ENCODE results near the gene ACOXL. TPM values are rescaled to one million over a fixed set of nuclear protein-coding genes. Genes with fewer than 3 reads are reported as not detected.

ACOXL gene
- total and polyA plus RNA-seq, 2 of the 8 experiments (the other 6 are each of a cell fraction or from before 2014, with no cell fraction given) = 11.4 to 20.6 TPM

DNA sequence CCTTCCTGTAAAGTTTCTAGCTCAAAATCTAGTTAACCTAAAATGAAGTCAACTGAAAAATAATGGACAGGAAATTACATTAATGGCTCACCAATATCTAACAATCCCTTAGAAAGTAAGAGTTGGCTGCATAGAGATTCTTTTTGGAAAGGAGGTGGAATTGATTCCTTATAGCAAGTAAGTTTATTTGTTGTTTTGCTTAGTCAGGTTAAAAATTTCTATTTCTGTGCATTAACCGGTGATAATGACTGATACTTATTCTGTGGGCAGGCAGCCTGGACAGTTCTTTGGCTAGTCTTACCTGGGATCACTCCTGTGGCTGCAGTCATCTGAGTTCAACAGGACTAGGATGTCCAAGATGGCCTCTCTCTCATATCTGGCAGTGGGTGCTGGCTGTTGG lies 381.5 kb downstream of the ACOXL start:
- H3K56ac ChIP-seq (replicated peaks; ENCODE audit: insufficient read length, low read depth, low read length) = no peak overlapping the region
- peaks cover 0 to 10% (median 7%) of the 10 kb centered on the region in 4 experiments; a peak in 4 of 7 replicates for H3K4me1 ChIP-seq (replicated peaks in 1 of 4; ENCODE audit: control insufficient read depth in 3 of 4, insufficient read depth in 4 of 4, low read length in 3 of 4)
- no peak overlapping the region for H2BK120ac ChIP-seq (replicated peaks; ENCODE audit: low read depth, low read length)
- no peak overlapping the region for H4K5ac ChIP-seq (ENCODE audit: insufficient read length, low read depth, low read length)
- H2BK20ac ChIP-seq (ENCODE audit: low read length) = no peak overlapping the region
- no peak overlapping the region for H2BK15ac ChIP-seq (ENCODE audit: low read length)
- H3K4ac ChIP-seq (replicated peaks; ENCODE audit: insufficient read length, low read depth, low read length) = no peak overlapping the region
- H4K8ac ChIP-seq (ENCODE audit: extremely low read depth, insufficient read depth, low read length) = no peak overlapping the region; the same call in 1 of the 2 replicates
- no peaks in the 10 kb centered on the region for H3K79me2 ChIP-seq (ENCODE audit: control insufficient read depth in 1 of 2, insufficient read depth in 2 of 2, low read length in 2 of 2)
- no peaks in the 10 kb centered on the region for H4K20me1 ChIP-seq (replicated peaks in 1 of 2; ENCODE audit: control insufficient read depth in 1 of 2, insufficient read depth in 2 of 2, low read length in 2 of 2)
- no peak for TF ChIP-seq MAX (IDR thresholded peaks at IDR 0.05)
- TF ChIP-seq YY1 (IDR thresholded peaks at IDR 0.05; ENCODE audit: low read depth, low read length) = no peak
- no peak for TF ChIP-seq POU5F1 (IDR thresholded peaks at IDR 0.05; ENCODE audit: low read depth, low read length)
- no peak for TF ChIP-seq CBX5 (IDR thresholded peaks at IDR 0.05; ENCODE audit: low read depth, low read length)
- TF ChIP-seq CEBPB (IDR thresholded peaks at IDR 0.05; ENCODE audit: low read depth, low read length) = no peak
- no peak for TF ChIP-seq NRF1 (IDR thresholded peaks at IDR 0.05; ENCODE audit: low read depth, low read length)
- no peak for TF ChIP-seq KDM4A (IDR thresholded peaks at IDR 0.05; ENCODE audit: low read depth, low read length, severe bottlenecking)
- H3K23me2 ChIP-seq (ENCODE audit: low read depth, low read length) = peaks cover 13% of the 10 kb centered on the region
- no peaks in the 10 kb centered on the region for H3K79me1 ChIP-seq (ENCODE audit: low read depth, low read length)
- no peaks in the 10 kb centered on the region for H3K36me3 ChIP-seq (ENCODE audit: control insufficient read depth in 2 of 4, insufficient read depth in 4 of 4, low read length in 3 of 4)
- no peak overlapping the region for H4K91ac ChIP-seq (replicated peaks; ENCODE audit: insufficient read length, low read length)
- ChIA-PET POLR2A (ENCODE audit: partially characterized antibody) (no interaction called here), CTCF (ENCODE audit: partially characterized antibody) (interaction anchor here (1.0 kb wide), 1 partner anchor 578 kb away, joined by 4 read pairs; no protein-coding TSS in a partner anchor)
- no peak overlapping the region for H2AK5ac ChIP-seq (ENCODE audit: low read depth, low read length)
- no peak overlapping the region for H3K27ac ChIP-seq (ENCODE audit: low read depth, low read length)
- H2AFZ ChIP-seq (ENCODE audit: low read length) = no peak overlapping the region
- no peaks in the 10 kb centered on the region for H3K9me3 ChIP-seq (ENCODE audit: insufficient read depth in 2 of 2, low read depth in 1 of 2, low read length in 1 of 2)
- H3K23ac ChIP-seq (ENCODE audit: insufficient read length) = no peak overlapping the region
- H2BK12ac ChIP-seq (ENCODE audit: low read depth, low read length) = no peak overlapping the region
- DNase-seq (ENCODE audit: low read depth in 1 of 2, low spot score in 2 of 2) (no peak), FAIRE-seq (no peak)
- no peak overlapping the region for H3K9ac ChIP-seq (replicated peaks in 1 of 4; ENCODE audit: extremely low read depth in 1 of 4, low read depth in 3 of 4, low read length in 3 of 4)
- no peak overlapping the region for H2BK5ac ChIP-seq (ENCODE audit: low read depth, low read length)
- no peak overlapping the region for H3K14ac ChIP-seq (ENCODE audit: insufficient read length)
- H3K4me3 ChIP-seq (ENCODE audit: extremely low read depth in 1 of 4, insufficient read depth in 2 of 4, low read depth in 3 of 4, low read length in 4 of 4) = no peak overlapping the region
- WGBS, 2 experiments (ENCODE audit: extremely low coverage in 1 of 2, insufficient coverage in 1 of 2, insufficient read length in 1 of 2, insufficient replicate concordance in 2 of 2, low coverage in 1 of 2, low lambda C conversion rate in 2 of 2, missing lambda C conversion rate in 1 of 2) = 94% methylated on average over 1 of the region's 1 CpG; no CpG with 5 or more reads in 1 of the 2 experiments
- no peak overlapping the region for H3K18ac ChIP-seq (ENCODE audit: extremely low read depth, low read length)
- H3K4me2 ChIP-seq (ENCODE audit: insufficient read depth in 1 of 2, low read depth in 2 of 2, low read length in 2 of 2) = no peak overlapping the region
- H3K27me3 ChIP-seq (replicated peaks in 1 of 4; ENCODE audit: control insufficient read depth in 3 of 4, extremely low read depth in 1 of 4, insufficient read depth in 3 of 4, low read length in 3 of 4) = peaks cover 6 to 18% (median 16%) of the 10 kb centered on the region in 4 experiments; a peak in 6 of 7 replicates
